IMR-90 (cell line): Measurements from ENCODE around the gene OR4E1. TPM values are rescaled to one million over a fixed set of nuclear protein-coding genes. Genes with fewer than 3 reads are reported as not detected.

Experiments
- ATAC-seq: fragments of 200-7000 bp; cut with Tn5 transposase; 2 replicates; pipeline ENCODE4 v1.9.1; 2020; ENCODE audit warnings: low read depth, mild to moderate bottlenecking, moderate library complexity
- BruUV-seq: library from RNA; stranded (reverse); fragments of 400-500 nt; replicated peaks from 2 replicates; lab custom pipeline; 2021; lab: Mats Ljungman, UMichigan
- CTCF ChIA-PET: fragments of 300-600 bp; formaldehyde crosslinking; extraction: SDS; loops from one replicate; lab custom pipeline; 2021; ENCODE audit warnings: antibody characterized with exemption; lab: Yijun Ruan, JAX
- POLR2A ChIA-PET: fragments of 300-600 bp; sonication (Branson Sonifier 250); formaldehyde crosslinking; loops from one replicate; lab custom pipeline; 2022; ENCODE audit warnings: antibody characterized with exemption; ENCODE audit not compliant: unreplicated experiment; lab: Charles Lee
- DNase-seq: peaks from one replicate; pipeline ENCODE4 v3.0.0; 2013
- H2AFZ ChIP-seq: replicated peaks from 2 replicates; pipeline ENCODE3; 2013; ENCODE audit warnings: low read length, mild to moderate bottlenecking; ENCODE audit not compliant: poor library complexity
- H2AK5ac ChIP-seq: 2 replicates; pipeline ENCODE4 v1.6.1; 2013; ENCODE audit warnings: low read depth, low read length, inconsistent platforms
- H2AK9ac ChIP-seq: replicated peaks from 2 replicates; pipeline ENCODE3; 2013; ENCODE audit warnings: mild to moderate bottlenecking, low read depth, low read length, moderate library complexity; ENCODE audit not compliant: poor library complexity
- H2BK120ac ChIP-seq: 2 replicates; pipeline ENCODE4 v1.6.1; 2013; ENCODE audit warnings: low read depth, low read length, inconsistent platforms
- H2BK15ac ChIP-seq: 3 replicates; pipeline ENCODE4 v1.6.1; 2013; ENCODE audit warnings: low read depth, low read length, inconsistent platforms
- H2BK20ac ChIP-seq: 2 replicates; pipeline ENCODE4 v1.6.1; 2013; ENCODE audit warnings: low read depth, mild to moderate bottlenecking, inconsistent platforms, low read length, moderate library complexity
- H2BK5ac ChIP-seq: 2 replicates; pipeline ENCODE4 v1.6.1; 2013; ENCODE audit warnings: mild to moderate bottlenecking, low read depth, low read length, inconsistent platforms; ENCODE audit not compliant: poor library complexity, severe bottlenecking
- H3K14ac ChIP-seq: replicated peaks from 2 replicates; pipeline ENCODE4 v1.6.1; 2013; ENCODE audit warnings: low read depth, low read length, inconsistent platforms
- H3K18ac ChIP-seq: 2 replicates; pipeline ENCODE4 v1.6.1; 2013; ENCODE audit warnings: low read depth, low read length, control low read depth
- H3K23ac ChIP-seq: 2 replicates; pipeline ENCODE4 v1.6.1; 2013; ENCODE audit warnings: low read depth, low read length, inconsistent platforms
- H3K27ac ChIP-seq: 2 replicates; pipeline ENCODE4 v1.5.1; 2013; ENCODE audit warnings: mild to moderate bottlenecking, control low read depth, low read length; ENCODE audit not compliant: insufficient read depth
- H3K27me3 ChIP-seq: 2 replicates; pipeline ENCODE4 v1.6.1; 2013; ENCODE audit warnings: low read length; ENCODE audit not compliant: control insufficient read depth, insufficient read depth
- H3K36me3 ChIP-seq: 2 replicates; pipeline ENCODE4 v1.6.1; 2013; ENCODE audit warnings: low read length, mixed read lengths; ENCODE audit not compliant: control insufficient read depth, insufficient read depth
- H3K4ac ChIP-seq: 2 replicates; pipeline ENCODE4 v1.6.1; 2013; ENCODE audit warnings: low read depth, low read length, inconsistent platforms
- H3K4me1 ChIP-seq: 2 replicates; pipeline ENCODE4 v1.6.1; 2013; ENCODE audit warnings: low read length, mixed read lengths; ENCODE audit not compliant: control insufficient read depth, insufficient read depth
- H3K4me2 ChIP-seq: 2 replicates; pipeline ENCODE4 v1.6.1; 2013; ENCODE audit warnings: low read depth, mild to moderate bottlenecking, control low read depth, low read length, moderate library complexity
- H3K4me3 ChIP-seq: 2 replicates; pipeline ENCODE4 v1.5.1; 2013; ENCODE audit warnings: low read depth, mild to moderate bottlenecking, control low read depth, low read length, moderate library complexity; ENCODE audit not compliant: insufficient read depth
- H3K56ac ChIP-seq: 2 replicates; pipeline ENCODE4 v1.6.1; 2013; ENCODE audit warnings: low read length, inconsistent platforms; ENCODE audit not compliant: insufficient read depth; ENCODE audit errors: extremely low read depth
- H3K79me1 ChIP-seq, 2 experiments: 2 replicates each; pipeline ENCODE4 v1.6.1; 2013; ENCODE audit warnings: low read length in 2 of 2, inconsistent platforms in 1 of 2, low read depth in 1 of 2
- H3K9ac ChIP-seq: 2 replicates; pipeline ENCODE4 v1.6.1; 2013; ENCODE audit warnings: low read depth, low read length, control low read depth
- H3K9me1 ChIP-seq: 2 replicates; pipeline ENCODE4 v1.6.1; 2013; ENCODE audit warnings: low read length, inconsistent platforms; ENCODE audit not compliant: insufficient read depth
- H3K9me3 ChIP-seq: 2 replicates; pipeline ENCODE4 v1.6.1; 2013; ENCODE audit warnings: low read length; ENCODE audit not compliant: control insufficient read depth, insufficient read depth
- H4K20me1 ChIP-seq: 2 replicates; pipeline ENCODE4 v1.6.1; 2013; ENCODE audit warnings: low read length, inconsistent platforms; ENCODE audit not compliant: insufficient read depth
- H4K5ac ChIP-seq: 2 replicates; pipeline ENCODE4 v1.6.1; 2013; ENCODE audit warnings: mild to moderate bottlenecking, low read depth, low read length, control low read depth
- H4K8ac ChIP-seq, 2 experiments: 2 replicates each; pipeline ENCODE4 v1.6.1; 2013; ENCODE audit warnings: low read depth in 2 of 2, low read length in 2 of 2, control low read depth in 1 of 2, inconsistent platforms in 1 of 2
- H4K91ac ChIP-seq: 2 replicates; pipeline ENCODE4 v1.6.1; 2013; ENCODE audit warnings: low read depth, low read length, inconsistent platforms; ENCODE audit not compliant: insufficient read depth
- CHD1 ChIP-seq: IDR thresholded peaks from 2 replicates; pipeline ENCODE4 v1.6.1; 2012; ENCODE audit warnings: low read depth, low read length, improper control_type of control experiment
- FOS ChIP-seq: fragments of 150-350 bp; IDR thresholded peaks from 2 replicates; pipeline ENCODE4 v1.6.1; 2016; ENCODE audit warnings: low read depth, low read length
- POLR2A ChIP-seq: IDR thresholded peaks from 2 replicates; pipeline ENCODE4 v1.6.1; 2012; ENCODE audit warnings: mild to moderate bottlenecking, low read depth, low read length
- RFX5 ChIP-seq: IDR thresholded peaks from 2 replicates; pipeline ENCODE4 v1.8.0; 2012; ENCODE audit warnings: low read depth, mild to moderate bottlenecking, low read length, moderate library complexity
- SMC3 ChIP-seq: fragments of 150-350 bp; IDR thresholded peaks from 2 replicates; pipeline ENCODE4 v1.6.1; 2016; ENCODE audit warnings: low read depth, mild to moderate bottlenecking, antibody characterized with exemption, low read length, moderate library complexity
- WGBS, 2 experiments: methylation state at CpG; one replicate each; pipeline versions ENCODE4 v1.1.5 to v1.1.7; 2013; ENCODE audit warnings: missing lambda C conversion rate in 2 of 2; ENCODE audit not compliant: insufficient read length in 1 of 2; ENCODE audit errors: extremely low coverage in 2 of 2; 5-methylcytosine and 5-hydroxymethylcytosine counted together
- dilution Hi-C: fragments of 300-500 bp; cut with HindIII; formaldehyde crosslinking; loops from one replicate; pipeline ENCODE4 v1.14.3; 2018; ENCODE audit warnings: low sequenced_read_pairs; ENCODE audit not compliant: unreplicated experiment
- in situ Hi-C: fragments of 300-500 bp; cut with MboI; formaldehyde crosslinking; loops from 3 replicates; pipeline ENCODE4 v1.14.3; 2019; ENCODE audit warnings: low sequenced_read_pairs, inconsistent platforms, mixed read lengths
- intact Hi-C: fragments of 100-400 bp; cut with micrococcal nuclease; formaldehyde crosslinking; loops from 2 replicates; pipeline ENCODE4 v1.10.0; 2022
- polyA plus RNA-seq, 3 experiments: library from polyadenylated mRNA; depleted of rRNA; stranded (reverse); fragments of >200 nt; gene quantifications; 2 replicates each; pipeline ENCODE4 v1.2.3, GENCODE V29; 2012; ENCODE audit warnings: low replicate concordance in 1 of 3
- total RNA-seq: library from RNA; depleted of rRNA; stranded (reverse); fragments of >200 nt; gene quantifications from 2 replicates; pipeline ENCODE4 v1.2.3, GENCODE V29; 2012
- TF ChIP-seq, protein P1 (sequence below): fragments of 150-350 bp; IDR thresholded peaks from 2 replicates; pipeline ENCODE4 v1.6.1; 2017; ENCODE audit warnings: mild to moderate bottlenecking, antibody characterized with exemption, low read length, low read depth
- TF ChIP-seq, protein P2 (sequence below): conservative IDR thresholded peaks from 2 replicates; pipeline ENCODE4 v1.5.1; 2012; ENCODE audit warnings: mild to moderate bottlenecking, low read depth, low read length, improper control_type of control experiment

The OR4E1 gene
- total and polyA plus RNA-seq, 2 of the 4 experiments (the other 2 are of a cell fraction) = not detected

- Histone ChIP-seq H3K4me3 (no peak overlapping the region), H3K4me1 (no peaks in the 10 kb centered on the region), H4K20me1 (no peaks in the 10 kb centered on the region), H2AFZ (no peak overlapping the region), H3K36me3 (no peaks in the 10 kb centered on the region), H3K14ac (no peak overlapping the region), H3K23ac (no peak overlapping the region), H2BK20ac (no peak overlapping the region), H2BK120ac (no peak overlapping the region), H4K5ac (no peak overlapping the region), H2AK5ac (no peak overlapping the region), H3K27ac (no peak overlapping the region), H3K56ac (no peak overlapping the region), H3K9me3 (no peaks in the 10 kb centered on the region), H3K79me1 (no peaks in the 10 kb centered on the region), H3K27me3 (no peaks in the 10 kb centered on the region; the same call in 1 of the 2 replicates), H2AK9ac (no peak overlapping the region), H3K18ac (no peak overlapping the region), H2BK5ac (no peak overlapping the region), H3K9ac (no peak overlapping the region), H4K91ac (no peak overlapping the region), H2BK15ac (no peak overlapping the region), H3K4ac (no peak overlapping the region), H4K8ac (no peak overlapping the region), H3K4me2 (no peak overlapping the region), H3K9me1 (no peaks in the 10 kb centered on the region)
- ChIA-PET CTCF (no interaction called here), POLR2A (no interaction called here)
- ATAC-seq = no peak
- no TSS peak for BruUV-seq
- intact Hi-C loops = no loop called here
- 40% methylated on average over 1 of the region's 5 CpGs; no CpG with 5 or more reads in 1 of the 2 experiments for WGBS, 2 experiments
- TF ChIP-seq SMC3 = no peak
- no peak for TF ChIP-seq RFX5
- TF ChIP-seq, protein P1, sequence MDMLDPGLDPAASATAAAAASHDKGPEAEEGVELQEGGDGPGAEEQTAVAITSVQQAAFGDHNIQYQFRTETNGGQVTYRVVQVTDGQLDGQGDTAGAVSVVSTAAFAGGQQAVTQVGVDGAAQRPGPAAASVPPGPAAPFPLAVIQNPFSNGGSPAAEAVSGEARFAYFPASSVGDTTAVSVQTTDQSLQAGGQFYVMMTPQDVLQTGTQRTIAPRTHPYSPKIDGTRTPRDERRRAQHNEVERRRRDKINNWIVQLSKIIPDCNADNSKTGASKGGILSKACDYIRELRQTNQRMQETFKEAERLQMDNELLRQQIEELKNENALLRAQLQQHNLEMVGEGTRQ = no peak
- TF ChIP-seq, protein P2, sequence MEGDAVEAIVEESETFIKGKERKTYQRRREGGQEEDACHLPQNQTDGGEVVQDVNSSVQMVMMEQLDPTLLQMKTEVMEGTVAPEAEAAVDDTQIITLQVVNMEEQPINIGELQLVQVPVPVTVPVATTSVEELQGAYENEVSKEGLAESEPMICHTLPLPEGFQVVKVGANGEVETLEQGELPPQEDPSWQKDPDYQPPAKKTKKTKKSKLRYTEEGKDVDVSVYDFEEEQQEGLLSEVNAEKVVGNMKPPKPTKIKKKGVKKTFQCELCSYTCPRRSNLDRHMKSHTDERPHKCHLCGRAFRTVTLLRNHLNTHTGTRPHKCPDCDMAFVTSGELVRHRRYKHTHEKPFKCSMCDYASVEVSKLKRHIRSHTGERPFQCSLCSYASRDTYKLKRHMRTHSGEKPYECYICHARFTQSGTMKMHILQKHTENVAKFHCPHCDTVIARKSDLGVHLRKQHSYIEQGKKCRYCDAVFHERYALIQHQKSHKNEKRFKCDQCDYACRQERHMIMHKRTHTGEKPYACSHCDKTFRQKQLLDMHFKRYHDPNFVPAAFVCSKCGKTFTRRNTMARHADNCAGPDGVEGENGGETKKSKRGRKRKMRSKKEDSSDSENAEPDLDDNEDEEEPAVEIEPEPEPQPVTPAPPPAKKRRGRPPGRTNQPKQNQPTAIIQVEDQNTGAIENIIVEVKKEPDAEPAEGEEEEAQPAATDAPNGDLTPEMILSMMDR = no peak
- TF ChIP-seq POLR2A = no peak
- TF ChIP-seq CHD1 = no peak
- no peak for TF ChIP-seq FOS
- no peak for DNase-seq
- in situ Hi-C loops = no loop called here
- dilution Hi-C loops = no loop called here
Observed at GRCh38 chr14:21654215-21654614, 19.4 kb downstream of the OR4E1 start.
